HG03469 (cell line): ENCODE results near the gene HOXC11.

Experiments used
- ATAC-seq: cut with Tn5 transposase; IDR thresholded peaks from one replicate; pipeline ENCODE4 v1.9.1; 2021; ENCODE audit warnings: mild to moderate bottlenecking, moderate library complexity, moderate number of reproducible peaks; ENCODE audit not compliant: unreplicated experiment

HOXC11 gene

DNA sequence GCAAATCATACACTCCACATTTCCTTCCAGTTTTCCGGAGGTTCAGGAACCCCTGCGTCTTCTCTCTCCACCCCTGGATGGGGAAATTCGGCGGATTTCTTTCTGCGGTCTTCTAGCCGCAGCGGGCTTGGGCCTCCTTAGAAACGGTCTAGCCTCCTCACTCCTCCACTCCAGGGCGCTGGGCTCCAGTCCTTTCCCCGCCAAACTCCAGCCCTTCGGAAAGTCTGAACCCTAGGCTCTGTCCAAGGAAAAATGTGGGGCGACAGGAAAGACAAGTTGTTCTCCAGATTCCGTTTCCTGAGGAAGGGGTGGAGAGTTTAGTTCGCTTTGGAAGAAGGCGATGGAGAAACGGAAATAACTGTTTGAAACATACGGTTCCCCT lies 10.6 kb downstream of the HOXC11 start:
- ATAC-seq = no peak

DNA sequence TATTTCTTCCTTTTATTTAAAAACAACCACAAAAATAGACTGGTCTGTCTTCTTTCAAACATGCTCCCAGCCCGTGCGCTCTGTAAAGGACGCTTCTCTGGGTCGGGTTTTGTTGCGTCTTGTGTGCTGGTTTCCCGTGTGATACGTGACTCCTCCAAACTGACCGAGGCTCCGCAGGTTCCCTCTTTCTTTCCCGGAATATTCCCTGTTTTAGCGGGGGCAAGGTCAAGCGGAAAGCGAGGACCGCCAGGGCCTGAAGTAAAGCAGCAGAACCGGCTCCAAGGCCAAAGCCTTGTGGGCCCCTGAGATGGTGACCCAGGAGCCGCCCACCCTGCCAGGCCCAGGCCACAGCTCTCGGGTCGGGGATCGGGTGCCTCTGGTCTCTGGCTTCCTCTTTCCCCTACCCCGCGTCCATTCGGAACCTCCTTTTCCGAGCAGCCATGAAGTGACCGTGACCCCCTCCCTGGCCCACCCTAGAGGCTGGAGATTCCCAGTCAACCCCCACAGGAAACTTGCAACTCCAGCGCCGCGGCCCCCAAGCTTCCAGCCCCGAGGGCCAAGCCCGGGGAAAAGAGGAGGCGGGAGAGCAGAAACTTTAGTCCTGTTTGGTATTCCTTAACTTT lies 11.1 kb downstream of the HOXC11 start:
- ATAC-seq = no peak

DNA sequence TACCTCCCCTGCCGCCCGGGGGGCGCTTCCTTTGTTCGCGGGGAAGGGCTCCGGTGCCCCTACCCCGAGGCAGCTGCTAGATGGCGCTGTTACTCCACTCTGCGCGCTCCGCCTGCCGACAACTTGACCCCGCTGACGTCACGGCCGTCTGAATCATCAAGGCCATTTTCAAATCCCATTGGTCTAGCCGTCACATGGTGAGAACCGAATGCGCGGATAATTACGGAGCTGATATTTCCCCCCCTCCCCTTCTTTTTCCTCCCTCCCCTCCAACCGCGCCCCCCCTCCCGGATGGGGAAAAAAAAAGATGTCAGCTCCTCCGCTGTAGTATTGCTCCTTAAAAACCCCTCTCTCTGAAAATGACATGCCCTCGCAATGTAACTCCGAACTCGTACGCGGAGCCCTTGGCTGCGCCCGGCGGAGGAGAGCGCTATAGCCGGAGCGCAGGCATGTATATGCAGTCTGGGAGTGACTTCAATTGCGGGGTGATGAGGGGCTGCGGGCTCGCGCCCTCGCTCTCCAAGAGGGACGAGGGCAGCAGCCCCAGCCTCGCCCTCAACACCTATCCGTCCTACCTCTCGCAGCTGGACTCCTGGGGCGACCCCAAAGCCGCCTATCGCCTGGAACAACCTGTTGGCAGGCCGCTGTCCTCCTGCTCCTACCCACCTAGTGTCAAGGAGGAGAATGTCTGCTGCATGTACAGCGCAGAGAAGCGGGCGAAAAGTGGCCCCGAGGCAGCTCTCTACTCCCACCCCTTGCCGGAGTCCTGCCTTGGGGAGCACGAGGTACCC lies 12.2 kb downstream of the HOXC11 start, which contains the start of gene HOXC10:
TSS of gene HOXC10 (plus strand) at position 246 of the 791 bp plus-strand sequence. CDS start at position 360, 114 bp downstream.
- no peak for ATAC-seq

DNA sequence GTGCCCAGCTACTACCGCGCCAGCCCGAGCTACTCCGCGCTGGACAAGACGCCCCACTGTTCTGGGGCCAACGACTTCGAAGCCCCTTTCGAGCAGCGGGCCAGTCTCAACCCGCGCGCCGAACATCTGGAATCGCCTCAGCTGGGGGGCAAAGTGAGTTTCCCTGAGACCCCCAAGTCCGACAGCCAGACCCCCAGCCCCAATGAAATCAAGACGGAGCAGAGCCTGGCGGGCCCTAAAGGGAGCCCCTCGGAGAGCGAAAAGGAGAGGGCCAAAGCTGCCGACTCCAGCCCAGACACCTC lies 12.7 kb downstream of the HOXC11 start:
- no peak for ATAC-seq

DNA sequence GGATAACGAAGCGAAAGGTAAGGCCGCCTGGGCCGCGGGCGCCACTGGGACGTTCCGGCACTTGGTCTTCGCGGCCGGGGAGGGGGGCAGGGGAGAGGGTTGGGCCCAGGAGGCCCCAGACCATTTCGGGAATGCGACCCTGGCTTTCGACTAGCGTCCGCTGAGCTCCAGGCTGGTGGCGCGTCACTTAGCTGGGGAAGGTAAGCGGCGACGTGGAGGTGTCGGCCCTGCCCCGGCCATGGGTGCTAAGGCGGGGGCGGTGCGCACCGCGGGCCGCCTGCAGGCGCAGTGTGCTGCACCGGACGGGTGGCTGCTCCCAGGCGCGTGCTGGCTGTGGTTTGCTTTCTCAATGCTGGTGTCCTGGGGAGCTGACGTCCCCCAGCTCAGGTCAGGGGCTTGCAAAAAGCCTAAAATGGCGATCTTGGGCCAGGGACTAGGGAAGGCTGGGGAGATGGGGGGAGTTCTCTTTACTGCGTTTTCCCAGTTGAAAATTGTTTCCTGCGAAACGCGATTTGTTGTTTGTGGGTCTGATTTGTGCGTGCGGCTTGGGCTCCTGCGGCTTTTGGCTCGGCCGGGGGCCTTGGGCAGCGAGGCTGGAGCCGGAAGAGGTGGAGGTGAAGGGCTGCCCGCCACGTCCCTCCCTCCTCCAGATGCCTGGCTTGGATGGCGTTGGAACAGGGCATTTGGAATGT lies 13.2 kb downstream of the HOXC11 start:
- no peak for ATAC-seq

DNA sequence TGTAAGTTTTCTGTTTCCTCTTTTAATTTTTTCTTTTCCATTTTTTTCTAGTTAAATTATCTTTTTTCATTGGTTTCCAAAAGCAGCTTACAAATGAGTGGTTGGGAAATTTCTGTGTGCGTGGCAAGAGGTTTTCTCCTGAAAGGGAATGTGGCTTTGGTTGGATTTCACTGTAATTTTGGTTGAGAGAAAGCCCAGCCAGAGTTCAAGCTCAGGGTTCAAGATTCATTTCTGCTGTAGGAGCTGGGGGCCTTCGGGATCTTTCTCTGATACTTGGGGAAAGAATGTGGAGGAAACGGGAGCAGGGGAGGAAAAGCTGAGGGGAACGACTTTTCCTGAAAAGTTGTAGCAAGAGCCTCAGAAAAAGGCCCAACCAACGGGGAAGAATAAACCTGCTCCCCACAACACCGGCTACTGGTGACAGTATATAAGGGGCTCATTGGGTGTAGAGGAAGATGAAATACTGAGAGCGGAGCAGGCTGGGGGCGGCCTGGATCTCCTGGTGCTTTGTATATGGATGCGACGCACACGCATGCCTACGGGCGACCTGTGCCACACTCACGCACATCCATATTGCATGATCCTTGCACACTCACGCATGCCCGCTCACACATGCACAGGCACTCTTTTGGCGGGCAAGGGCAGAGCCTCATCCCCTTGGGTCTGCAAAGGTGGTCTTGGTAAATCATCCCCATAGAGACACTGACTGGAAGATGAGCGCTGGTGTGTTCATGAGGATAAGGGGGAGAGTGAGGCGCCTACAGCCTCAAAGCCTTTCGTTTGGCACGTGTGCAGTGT lies 14.0 kb downstream of the HOXC11 start:
- ATAC-seq = no peak

DNA sequence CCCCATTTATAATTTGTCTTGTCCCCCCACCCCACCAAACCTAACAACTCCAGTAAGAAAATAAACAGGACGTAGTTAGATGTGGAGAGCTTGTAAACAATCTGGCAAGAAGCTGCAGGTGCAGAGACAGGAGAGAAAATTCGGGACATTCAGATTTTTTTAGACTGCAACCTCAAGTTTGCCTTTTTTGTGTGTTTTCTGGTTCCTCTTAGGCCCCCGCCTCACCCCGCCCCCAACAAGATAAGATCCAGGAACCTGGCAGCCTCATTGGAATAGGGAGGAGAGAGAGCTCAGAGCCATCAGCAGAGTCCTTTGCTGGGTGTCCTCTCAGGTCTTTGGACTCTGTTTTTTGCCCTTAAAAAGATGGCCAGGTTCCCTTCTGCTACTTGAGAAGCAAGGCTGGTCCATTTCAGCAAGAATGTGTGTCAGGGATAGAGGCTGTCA lies 14.9 kb downstream of the HOXC11 start:
- no peak for ATAC-seq

DNA sequence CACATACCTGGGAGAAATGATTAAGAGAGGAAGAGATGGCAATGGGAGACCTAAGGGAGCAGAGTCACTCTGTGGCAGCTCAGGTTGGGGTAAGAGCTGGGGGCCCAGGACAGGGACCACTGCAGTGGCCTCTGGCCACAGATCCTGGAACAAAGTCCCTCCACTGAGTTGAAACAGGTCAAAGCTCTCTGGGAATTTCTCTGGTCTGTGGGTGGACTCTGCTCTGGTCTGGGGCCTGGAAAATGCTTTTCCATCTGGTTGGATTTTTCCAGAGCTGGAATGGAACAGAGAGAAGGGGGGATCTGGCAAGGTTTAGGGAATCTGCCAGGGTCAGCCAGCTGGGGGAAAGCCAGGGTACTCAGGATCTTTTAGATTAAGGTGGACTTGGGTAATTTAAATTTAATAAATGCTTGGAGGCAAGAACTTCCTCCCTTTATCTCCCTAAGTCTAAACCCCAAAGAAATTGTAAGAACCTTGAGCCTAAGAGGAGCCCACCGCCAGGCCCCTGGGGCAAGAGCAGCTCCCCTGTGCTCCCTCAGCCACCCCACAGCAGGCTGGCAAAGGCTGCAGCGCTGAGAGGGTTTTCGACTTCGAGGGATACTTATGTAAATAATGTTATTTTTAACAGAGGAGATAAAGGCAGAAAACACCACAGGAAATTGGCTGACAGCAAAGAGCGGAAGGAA lies 15.8 kb downstream of the HOXC11 start:
- ATAC-seq = no peak

DNA sequence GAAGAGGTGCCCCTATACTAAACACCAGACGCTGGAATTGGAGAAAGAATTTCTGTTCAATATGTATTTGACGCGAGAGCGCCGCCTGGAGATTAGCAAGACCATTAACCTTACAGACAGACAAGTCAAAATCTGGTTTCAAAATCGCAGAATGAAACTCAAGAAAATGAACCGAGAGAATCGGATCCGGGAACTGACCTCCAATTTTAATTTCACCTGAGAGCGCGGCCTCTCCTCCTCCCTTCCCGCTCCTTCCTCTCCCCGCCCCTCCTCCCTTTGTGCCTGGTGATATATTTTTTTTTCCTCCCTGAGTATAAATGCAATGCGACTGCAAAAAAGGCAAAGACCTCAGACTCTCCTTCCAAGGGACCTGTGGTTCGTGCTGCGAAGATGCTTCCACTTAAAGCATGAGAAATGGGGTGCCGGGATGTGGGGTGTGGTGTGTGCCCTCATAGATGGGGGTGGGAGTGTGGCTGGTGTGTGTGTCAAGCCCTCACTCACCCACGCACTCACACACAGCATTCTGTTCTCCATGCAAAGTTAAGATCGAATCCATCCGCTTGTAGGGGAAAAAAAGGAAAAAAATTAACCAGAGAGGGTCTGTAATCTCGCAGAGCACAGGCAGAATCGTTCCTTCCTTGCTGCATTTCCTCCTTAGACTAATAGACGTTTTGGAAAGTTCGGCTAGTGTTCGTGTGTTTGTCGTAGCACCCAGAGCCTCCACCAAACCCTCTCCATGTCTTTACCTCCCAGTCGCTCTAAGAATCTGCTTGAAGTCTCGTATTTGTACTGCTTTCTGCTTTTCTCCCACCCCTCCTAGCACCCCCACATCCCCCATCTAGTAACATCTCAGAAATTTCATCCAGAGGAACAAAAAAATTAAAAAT lies 16.5 kb downstream of the HOXC11 start:
- ATAC-seq = peak; percentile 46

DNA sequence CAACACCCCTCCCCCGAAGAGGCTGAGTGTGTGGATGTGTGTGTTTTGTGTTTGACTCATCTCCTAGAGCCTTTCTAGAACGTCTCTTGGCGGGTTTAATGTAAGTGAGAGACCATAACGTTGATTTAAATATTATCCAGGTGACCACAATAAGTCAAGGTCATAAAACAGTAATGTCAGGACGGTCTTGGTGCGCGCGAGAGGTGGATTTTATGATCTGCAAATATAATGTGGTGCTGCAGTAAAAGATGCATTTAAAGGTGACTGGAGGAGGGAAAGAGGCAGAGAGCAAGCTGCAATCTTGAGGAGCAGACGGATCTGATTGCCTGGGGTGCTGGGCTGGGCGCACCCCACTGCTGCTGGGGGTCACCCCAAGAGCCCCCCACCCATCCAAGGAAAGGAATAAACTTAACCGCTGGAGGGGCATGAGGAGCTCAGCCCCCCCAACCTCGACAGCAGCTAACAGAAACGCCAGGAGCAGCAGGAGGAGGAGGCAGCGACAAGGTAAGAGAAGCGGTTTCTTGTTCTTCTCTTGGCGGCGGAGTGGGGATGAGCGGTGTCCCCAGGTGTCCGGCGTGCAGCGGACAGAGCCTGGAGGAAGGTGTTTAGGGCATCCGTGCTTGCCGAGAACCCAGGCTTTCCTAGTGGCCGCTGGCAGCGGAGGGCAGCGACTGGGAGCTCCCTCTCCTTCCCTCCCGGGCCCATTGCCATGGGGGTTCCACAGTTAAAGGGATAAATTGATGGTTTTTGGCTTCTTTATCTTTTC lies 17.6 kb downstream of the HOXC11 start:
- ATAC-seq = no peak

DNA sequence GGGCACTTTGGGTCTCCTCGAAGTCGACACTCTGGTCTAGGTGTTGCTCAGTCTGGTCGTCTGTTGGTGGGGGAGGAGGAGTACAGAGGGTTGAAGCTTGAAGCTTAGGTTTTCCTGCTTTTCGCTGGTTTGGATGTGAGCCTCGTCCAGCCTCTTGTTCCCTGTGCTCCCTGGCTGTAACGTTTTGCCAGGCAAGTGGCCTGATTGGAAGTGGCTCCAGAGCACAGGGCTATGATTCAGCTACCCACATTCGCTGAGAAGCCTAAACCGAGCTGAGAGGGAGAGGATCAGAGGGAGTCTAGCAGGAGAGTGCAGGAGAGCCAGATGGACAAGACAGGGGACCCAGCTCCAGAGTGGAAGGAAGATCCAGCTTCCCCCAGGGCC lies 18.1 kb downstream of the HOXC11 start:
- ATAC-seq = no peak

DNA sequence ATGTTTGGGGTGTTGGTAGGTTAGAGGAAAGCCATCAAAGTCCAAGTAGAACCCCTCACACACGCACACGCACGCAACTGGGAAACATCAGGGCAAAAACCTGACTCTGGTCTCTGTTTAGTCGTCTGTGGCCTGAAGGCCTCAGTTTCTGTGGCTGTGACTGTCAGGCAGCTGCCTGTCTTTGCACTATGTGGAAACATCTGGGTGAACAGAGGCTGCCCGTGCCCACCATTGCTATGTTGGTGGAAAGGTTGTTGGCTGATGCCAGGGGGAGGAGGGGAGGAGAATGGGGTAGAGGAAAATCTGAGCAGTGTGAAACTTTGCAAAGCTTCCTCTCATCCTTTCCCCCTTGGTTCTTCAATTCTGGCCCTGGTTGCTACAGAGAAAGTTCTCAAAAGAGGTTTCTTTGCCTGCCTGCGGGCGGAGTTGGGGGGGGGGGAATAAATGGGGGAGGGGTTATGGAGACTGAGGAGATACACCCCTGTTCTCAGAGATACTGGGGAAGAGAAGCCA lies 19.5 kb downstream of the HOXC11 start:
- no peak for ATAC-seq

DNA sequence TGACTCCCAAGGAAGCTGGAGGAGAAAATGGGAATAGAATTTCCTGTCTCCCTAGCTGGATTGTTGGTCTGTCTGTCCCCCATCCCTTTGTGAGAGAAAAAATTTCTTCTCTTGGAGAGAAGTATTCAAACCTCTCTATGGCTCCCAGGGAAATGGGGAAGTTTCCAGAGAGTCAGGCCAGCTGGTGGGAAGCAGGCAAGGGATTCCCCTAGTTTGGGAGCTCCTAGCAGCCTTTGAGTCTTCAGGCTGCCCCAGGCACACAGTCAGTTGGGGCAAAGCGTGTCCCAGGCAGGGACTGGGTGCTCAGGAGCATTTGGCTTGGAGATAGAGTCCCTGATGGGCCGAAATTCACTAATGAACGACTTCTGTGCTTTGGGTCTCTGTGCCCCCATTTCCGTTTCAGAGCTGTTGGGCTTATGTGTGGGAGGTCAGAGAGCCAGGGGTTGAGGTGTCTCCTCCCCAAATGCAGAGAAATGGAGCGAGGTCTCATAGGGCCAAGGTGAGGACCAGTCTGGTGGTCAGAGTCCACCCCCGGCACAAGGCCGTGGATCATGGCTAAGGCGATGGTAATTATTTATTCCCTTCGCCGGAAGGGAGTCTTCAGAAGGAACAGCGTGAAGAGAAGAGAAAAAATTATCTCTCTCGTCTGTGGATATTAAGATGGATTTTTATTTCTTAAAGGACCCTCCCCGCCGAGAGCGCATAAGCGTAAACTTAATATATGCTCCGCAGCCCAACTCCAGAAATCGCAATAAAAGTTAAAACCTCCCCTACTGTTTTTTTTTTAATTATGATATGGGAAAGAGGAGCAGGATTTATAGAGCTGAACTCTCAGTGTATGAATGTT lies 20.5 kb downstream of the HOXC11 start:
- ATAC-seq = no peak

DNA sequence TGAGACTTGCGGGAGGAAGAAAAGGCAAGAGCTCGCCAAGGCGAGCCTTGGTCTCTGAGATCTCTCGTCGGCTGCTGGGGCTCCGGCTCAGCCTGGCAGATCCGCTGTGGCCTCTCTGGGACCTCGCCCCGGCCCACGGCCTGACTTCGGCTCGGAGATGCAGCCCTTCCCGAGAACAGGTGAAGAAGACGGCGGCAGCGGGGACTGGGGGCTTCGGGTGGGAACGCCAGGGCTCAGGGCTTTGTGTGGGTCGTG lies 21.0 kb downstream of the HOXC11 start:
- no peak for ATAC-seq

DNA sequence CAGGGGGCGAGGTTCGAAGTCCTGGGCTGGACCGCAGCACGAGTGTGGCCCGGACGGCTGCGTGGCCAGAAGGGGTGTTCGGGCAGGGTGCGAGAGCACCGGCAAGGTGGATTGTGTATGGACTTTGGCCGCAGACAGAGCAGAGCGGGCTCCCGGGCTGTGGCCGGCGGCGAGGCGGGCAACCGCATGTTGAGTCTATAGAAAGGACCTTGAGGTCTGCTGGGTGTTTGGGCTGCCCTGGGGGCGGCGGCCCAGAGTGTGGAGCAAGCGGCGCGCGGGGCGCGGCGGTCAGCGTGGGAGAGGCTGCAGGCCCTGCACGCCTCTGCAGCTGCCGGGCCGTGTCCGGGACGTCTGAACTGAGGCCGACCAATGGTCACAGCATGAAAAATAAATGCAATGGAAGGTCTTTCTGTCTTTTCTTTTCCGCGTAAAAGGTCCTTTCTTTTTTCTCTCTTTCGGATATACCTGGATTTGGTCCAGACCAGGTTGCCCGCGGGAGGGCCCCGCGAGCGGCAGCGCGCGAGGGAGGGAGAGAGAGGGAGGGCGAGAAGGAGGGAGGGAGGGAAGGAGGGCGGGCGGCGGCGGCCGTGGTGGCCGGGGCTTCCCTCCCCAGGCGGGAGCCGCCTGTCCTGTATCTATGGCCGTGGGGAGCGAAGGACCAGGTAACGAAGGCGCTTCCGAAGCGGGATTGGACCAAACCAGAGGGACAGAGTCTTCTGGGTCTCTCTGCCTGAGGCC lies 21.5 kb downstream of the HOXC11 start:
- ATAC-seq = no peak

DNA sequence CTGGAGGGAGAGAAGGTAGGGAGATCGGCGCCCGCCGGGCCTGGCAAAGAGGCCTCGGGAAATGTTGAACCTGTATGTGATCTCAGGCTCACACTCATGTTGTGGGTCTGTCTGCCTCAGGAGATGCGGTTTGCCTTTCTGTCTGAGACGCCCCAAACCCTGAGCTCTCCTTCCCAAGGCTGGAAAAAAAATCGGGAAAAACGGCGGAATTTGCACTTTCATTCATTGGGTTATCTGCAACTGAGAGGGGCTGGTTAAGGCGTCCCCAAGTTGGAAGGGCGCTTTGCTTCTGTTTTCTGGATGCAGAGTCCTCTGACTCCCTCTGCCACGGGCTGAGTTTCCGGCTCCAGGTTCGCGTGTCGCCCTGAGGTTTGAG lies 22.1 kb downstream of the HOXC11 start:
- no peak for ATAC-seq

DNA sequence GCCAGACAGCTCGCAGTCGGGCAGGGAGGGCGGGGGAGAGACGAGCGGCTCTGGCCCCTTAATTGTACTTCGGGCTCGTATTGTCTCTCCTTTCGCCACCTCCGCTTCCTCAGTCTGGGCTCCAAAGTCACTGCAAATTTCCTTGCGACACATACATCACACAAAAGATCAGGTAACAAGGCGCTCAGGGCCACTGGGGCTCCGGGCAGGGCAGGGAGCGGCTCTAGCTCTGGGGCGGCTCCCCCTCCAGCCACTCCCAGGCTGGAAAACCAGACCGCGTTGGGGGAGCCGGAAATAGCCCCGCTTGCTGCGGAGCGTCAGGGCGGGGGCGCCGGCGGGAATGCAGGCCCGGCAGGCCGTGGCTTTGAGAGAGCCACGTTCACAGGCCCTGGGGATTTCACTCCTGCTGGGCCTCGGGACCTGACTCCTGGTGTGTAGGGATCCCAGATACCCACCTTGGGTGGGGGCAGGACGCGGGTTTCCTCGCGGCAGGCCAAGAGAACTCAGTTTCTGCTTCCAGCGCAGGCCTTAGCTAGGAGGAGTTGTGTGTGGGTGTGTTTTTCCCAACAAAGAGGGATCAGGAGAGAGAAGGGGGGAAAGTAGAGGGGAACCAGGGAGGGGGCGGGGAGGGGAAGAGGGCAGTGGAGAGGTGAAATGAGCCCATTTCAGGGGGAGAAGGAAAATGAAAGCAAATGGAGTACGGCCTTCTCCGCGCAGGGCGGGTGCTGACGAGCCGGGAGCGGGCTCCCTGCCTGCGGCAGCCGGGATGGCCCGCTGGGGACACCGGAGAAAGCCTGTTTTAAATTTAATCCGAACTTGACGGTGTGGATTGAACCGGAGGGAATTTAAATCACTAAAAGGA lies 22.7 kb downstream of the HOXC11 start:
- ATAC-seq = no peak
